Skin epidermis (tissue), 12 donors: ENCODE measurements around the gene CHRNA4.

Experiments
- H3K27ac ChIP-seq, 21 experiments: fragments of 200-600 bp; sonication (generic) in 11 of 21; one replicate each; pipeline ENCODE4 v1.5.0; 2020; ENCODE audit warnings: mild to moderate bottlenecking in 3 of 21, inconsistent platforms in 2 of 21, moderate library complexity in 2 of 21
- H3K4me3 ChIP-seq, 7 experiments: fragments of 200-600 bp; sonication (generic) in 2 of 7; one replicate each; pipeline ENCODE4 v1.5.0; 2020; ENCODE audit warnings: inconsistent platforms in 2 of 7, mild to moderate bottlenecking in 2 of 7, moderate library complexity in 1 of 7

The CHRNA4 gene

DNA sequence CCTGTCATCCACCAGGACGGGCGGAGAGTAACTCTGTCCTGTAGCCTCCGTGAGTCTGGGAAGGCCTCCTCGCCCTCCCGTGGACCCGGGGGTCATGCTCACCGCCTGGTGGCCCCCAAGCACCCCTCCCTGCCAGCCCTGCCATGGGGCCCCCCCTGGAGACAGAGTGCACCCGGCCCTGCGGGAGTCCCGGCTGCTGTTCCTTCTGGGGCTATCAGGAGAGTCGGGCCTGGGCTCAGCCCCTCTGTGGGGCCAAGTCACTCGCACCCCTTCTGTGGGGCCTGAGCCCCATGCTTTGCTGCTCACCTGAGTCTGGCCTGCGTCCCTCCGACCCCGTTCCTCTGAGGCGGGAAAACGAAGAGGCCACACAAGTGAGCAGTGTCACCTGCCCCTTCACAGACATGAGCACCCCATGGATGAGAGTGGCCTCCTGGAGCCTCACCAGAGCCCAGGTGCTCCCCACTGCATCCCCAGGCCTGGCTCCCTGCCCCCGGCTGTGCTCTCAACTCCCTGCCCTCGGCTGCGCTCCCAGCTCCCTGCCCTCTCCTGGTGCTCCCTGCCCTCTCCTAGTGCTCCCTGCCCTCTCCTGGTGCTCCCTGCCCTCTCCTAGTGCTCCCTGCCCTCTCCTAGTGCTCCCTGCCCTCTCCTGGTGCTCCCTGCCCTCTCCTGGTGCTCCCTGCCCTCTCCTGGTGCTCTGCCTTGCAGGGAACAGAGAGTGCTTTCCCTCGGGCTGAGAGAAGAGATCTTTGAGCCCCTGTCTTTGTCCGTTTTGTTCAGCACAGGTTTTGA, 4.6 kb upstream of the CHRNA4 start:
- Histone ChIP-seq H3K27ac (no peak overlapping the region), H3K4me3 (no peak overlapping the region)

DNA sequence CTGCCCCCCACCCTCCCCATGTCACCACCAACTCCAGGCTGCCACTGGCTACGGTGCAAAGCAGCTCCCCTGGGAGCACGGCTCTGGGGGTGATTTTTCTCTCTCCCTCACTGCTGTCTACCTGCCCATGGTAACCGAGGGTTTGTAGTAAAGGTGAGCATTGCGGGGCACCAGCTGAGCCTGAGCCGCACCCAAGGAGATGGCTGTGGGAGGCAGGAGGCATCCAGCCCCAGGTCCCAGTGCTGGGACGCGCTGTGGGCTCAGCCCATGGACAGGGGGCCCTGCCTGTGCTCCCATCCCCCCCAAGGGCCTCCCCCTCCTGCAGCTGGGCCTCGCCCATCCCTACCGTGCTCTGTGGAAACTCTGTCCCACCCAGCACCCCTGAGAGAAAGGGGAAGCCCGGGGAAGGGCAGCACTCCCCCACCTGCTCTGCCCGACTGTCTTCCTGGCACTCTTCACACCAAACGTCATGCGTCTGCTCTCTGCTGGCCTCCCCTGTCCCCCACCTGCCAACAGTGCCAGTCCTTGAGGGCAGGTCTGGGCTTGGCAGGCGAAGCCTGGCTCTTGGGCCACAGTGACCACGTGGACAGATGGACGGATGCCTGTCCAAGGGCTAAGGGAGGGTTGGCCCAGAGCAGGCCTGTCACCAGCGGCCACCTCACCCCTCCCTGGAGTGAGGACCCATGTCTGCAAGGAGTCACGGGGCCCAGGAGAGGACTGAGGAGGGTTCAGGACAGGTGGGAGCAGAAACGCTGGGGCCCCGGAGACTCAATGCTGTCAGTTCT, 3.8 kb upstream of the CHRNA4 start:
- Histone ChIP-seq H3K27ac (no peak overlapping the region), H3K4me3 (no peak overlapping the region)

- H3K27ac ChIP-seq, result no peak overlapping the region
- no peak overlapping the region for H3K4me3 ChIP-seq
These were observed 2.9 kb upstream of the CHRNA4 start for GRCh38 chr20:63363981-63364561.

DNA sequence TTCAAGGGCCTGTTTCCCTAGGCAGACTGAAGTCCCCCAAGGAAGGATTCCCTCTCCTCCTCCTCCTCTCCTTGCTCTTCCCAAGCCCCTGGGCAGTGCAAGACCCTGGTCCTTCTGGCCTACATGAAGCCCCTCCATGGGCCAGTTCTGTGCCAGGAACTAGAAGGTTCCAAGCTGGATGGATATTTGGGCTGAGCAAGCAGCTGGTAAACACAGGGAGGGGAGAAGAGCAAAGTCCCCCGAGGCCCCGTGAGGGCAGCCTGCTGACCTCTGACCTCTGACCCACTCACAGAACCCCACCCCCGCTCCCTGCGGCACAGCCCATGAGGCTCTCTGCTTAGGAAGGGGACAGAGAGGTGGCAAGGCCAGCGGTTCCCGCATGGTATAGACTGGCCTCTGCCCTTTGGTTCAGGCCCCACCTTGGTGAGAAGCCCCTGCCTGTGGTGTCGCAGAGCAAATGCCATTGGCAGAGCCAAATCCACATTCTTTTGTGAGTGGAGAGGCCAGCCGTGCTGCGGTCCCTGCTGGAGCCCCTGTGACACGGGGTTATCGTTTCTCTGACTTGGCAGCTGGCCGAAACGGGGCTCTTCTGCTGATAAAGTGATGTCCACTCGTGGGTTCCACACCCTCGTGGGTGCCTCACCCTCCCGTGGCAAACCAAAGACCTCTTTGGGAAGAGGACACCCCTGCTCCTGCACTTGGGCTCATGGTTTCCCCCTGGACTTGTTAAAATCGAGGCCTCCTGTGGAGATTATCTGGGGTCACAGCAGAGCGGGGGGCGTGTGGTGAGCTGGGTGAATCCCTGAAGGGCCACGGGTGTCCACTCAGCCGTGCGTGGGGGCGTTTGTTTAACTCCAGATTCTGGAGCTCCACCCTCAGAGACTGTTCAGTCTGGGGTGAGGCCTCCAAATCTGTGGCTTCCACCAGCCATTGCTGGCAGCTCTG, 2.1 kb upstream of the CHRNA4 start:
- Histone ChIP-seq H3K4me3 (no peak overlapping the region), H3K27ac (no peak overlapping the region)

DNA sequence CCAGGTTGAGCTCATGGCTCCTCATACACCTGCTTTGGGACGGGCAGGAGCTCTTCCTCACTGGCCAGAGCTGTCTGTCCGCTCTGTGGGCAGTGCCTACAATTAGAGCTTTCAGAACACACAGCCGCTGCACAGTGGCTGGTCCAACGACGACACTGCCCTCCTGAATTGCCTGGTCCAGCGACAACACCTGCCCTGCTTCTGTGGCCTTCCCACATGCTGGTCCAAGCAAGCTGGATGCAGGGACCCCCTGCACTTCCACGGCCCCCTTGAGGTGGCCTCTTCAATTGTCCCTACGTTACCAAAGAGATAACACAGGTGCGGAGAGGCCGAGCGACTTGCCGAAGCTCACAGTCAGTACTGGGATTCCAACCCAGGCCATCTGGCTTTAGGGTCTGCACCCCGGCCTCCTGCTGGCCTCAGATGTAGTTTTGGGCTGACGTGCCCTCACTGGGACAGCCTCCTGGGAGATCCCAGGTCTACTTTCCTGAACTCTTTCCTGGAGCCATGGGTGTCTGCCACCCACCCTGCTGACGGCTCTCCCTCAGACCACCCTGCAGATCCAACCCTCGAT, 1.4 kb upstream of the CHRNA4 start:
- Histone ChIP-seq H3K27ac (no peak overlapping the region), H3K4me3 (no peak overlapping the region)

DNA sequence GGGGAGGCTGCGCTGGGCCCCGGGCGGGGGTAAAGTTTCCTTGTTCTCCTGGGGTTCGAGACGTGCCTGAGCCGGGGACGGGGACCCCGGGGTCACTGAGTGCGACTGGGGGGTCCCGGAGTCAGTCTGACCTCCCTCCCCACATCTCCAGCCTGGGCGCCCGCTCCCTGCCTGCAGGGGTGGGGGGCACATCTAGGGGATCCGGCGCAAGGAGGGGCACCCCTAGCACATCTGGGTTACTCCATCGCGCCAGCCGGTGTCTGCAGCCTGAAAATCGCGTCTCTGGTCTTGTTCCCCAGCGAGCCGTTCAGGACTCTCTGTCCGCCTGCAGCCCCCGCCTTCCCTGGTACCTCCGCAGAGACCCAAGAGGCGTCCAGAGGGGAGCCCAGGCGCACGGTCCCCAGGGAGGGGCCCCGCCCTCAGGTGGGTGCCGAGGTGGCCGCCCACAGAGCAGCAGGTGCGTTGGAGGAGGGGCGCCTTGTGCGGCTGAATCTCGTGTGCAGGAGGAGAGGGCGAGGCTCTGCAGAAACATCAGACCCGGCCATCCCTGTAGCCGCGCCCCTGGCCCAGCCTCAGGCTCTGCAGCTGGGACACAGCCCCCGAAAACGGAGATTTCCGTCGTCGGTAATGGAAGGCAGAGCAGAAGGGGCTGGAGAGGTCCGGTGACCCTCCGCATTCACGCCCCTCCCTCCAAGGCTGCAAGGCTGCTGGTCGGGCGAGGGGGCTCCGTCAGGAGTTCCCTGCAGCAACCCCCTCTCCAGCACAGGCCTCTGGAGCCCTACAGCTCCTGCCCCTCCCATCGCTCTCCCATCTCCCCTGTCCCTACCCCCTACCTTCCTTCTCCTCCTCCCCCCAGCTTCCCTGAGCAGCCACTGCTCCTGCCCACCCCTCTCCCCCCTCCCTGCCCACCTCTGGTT, 628 bp upstream of the CHRNA4 start:
- H3K27ac ChIP-seq, result no peak overlapping the region
- H3K4me3 ChIP-seq, result no peak overlapping the region

GRCh38 chr20:63359937-63360849, 956 bp downstream of the CHRNA4 start:
- H3K27ac ChIP-seq, result no peak overlapping the region
- H3K4me3 ChIP-seq, result no peak overlapping the region

DNA sequence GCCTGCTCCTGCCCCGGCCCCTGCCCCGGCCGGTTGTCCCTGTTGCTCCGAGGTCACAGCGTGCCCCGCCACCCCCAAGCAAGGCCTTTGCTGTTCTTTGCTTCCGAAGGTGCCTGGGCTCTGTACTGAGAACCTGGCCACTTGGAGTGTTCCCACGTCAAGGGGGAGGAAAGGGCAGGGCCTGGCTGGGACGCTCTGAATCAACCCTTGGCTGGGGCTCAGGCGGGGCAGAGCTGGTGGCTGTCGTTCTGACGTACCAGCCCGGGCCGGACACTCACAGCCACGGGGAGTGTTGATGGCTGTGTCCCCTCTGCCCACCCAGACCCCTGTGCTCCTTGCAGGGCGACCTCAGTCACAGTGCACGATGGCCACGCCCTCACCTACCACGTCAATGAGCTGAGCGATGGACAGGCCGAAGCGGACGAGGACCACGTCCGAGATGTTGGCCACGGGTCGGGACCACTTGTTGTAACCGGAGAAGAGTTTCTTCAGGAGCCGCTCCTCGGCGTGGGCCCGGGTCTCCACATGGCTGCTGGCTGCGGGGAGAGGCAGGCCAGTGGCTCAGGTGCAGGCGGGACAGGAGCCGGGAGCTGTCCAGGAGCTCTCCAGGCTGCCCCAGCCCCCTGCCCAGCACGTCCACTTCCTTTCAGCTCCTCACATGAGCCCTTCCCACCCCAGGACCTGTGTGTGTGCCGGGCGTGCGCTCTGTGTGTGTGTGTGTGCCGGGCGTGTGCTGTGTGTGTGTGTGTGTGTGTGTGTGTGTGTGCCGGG, 1.8 kb downstream of the CHRNA4 start:
- H3K4me3 ChIP-seq, result no peak overlapping the region

DNA sequence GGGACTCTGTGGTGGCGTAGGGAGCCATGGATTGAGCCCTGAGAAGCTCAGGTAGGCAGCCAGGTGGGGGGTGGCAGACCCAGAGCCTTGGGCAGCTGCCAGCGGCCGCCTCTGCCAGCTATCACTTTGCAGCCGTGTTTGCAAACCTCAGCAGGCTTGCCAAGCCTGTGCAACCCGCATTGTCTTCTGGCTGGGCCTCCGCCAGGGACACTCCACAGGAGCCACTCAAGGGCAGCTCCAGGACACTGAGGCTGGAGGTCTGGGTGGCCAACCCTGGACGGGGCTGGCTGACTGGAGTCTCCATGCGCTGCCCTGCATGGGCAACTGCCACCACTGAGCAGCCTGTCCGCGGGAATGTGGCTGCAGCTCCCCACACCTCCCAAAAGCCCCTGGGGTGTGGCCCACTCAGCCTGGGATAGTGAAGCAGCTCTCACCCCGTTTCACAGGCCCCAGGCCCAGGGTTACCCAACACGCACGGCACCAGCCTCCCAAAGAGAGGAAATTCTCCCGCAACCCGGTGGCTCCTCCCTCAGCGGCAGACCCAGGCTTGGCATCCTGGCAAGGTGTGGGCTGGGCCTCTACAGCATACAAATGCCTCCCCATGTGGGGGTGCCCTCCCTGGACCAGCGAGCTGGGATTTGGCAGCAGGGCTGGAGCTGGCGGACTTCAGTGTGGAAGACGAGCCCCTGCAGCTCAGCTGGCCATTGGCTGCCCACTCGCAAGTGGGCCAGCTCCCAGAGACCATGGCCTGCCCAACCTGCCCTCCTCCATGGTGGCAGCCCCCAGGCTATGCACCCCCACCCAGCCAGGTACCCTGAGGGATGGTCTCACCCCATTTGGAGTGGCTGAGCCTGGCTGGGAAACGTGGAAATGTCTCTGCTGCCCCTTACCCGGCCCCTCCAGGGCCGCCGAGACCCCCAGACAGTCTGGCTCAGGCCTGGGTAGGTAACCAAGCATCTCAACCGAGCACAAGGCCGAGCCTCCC, 2.9 kb downstream of the CHRNA4 start:
- H3K27ac ChIP-seq, result no peak overlapping the region

More for the DNA sequence above, 1.8 kb downstream of the CHRNA4 start:
- H3K27ac ChIP-seq, result no peak overlapping the region

DNA sequence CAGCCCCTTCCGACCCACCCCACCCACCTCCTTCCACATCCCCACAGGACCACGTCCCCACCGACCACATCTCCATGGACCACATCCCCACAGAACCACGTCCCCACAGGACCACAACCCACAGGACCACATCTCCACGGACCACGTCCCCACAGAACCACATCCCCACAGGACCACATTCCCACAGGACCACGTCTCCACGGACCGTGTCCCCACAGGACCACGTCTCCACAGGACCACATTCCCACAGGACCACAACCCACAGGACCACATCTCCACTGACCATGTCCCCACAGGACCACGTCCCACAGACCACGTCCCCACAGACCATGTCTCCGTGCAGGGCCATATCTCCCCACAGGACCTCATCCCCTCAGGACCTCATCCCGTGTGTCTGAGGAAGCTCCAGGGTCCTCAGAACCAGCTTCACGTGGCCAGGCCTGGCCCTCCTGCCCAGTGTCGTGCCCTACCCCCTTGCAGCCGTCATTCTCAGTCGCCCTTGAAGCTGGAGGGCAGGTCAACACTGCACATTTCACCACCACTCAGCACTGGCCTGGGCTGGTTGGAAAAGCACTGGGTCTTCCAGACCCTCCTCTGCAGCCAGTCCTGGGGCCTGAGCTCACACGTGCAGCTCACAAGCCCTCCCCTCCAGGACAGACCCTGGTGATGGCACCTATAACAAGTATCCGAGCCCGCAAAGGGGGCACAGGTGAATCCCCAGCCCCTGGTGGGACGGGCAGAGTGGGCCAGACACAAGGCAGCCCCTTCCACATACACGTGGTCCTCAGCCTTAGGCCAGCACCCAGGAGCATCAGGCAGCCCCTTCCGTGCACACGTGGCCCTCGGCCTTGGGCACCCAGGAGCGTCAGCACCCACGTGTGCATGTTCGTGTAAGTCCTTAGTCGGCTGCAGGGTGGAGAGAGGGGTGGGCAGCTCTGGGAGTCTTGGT, 3.9 kb downstream of the CHRNA4 start:
- no peak overlapping the region for H3K4me3 ChIP-seq
- no peak overlapping the region for H3K27ac ChIP-seq

More for the DNA sequence above, 2.9 kb downstream of the CHRNA4 start:
- H3K4me3 ChIP-seq, result no peak overlapping the region

DNA sequence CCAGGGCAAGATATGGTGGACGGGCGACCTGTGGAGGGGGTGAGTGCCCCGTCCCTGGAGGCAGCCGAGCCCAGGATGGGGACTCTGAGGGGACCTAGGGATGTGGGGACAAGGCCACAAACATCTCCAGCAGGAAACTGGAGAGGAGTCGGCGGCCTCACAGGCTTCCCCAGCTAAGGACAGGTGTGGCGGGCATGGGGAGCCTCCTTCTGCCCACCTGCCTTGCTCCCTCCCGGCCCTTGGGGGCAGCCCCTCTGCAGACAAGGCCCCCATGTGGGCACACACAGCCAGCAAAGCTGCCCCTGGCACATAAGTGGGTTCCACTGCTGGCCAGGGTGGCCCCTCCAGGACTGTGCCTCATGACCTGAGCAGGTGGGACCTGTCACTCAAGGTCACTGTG, 4.6 kb downstream of the CHRNA4 start:
- no peak overlapping the region for H3K4me3 ChIP-seq
- H3K27ac ChIP-seq, result no peak overlapping the region

- Histone ChIP-seq H3K27ac (no peak overlapping the region), H3K4me3 (no peak overlapping the region)
These were observed 5.3 kb downstream of the CHRNA4 start for GRCh38 chr20:63355781-63356295.

DNA sequence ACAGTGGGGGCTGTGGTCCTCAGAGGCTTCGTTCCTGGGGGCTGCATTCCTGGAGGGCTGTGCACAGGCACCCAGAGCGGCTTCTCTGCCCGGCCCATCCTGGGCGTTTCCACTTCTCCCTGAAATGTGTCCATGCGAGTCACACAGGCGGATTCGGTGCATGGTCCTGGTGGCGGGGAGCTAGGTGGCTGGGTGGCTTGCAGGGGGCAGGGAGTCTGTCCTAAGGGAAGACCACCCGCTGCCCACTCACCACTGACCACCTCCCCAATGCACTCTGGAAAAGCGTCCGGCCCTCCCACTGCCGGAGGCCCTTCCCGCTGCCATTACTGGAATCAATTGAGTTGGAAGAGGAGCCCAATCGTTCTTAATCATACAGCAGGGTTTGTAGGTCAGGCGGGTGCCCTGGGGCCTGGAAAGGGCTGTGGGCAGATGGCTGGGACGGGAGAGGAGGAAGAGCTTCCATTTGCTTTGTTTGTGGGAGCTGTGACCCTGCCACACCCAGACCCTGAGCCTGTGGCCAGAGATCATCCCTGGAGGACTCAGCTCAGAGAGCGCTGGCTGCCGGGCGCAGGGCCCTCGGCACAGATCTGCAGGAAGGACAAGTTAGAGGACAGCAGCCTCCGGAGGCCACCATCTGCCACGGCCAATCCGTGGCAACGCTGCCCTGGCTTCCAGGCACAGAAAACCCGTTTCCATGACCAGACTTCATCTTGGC, 6.4 kb downstream of the CHRNA4 start:
- Histone ChIP-seq H3K4me3 (no peak overlapping the region), H3K27ac (no peak overlapping the region)
